ENCODE data around the gene TRIM72. TPM values are rescaled to one million over a fixed set of nuclear protein-coding genes. Genes with fewer than 3 reads are reported as not detected.

Gene TRIM72
- total RNA-seq, 4 donors from 2014 or later, result under 0.01 to 0.84 TPM; not detected in 2

GRCh38 chr16:31223044-31223443 is 9.1 kb downstream of the TRIM72 start:
- 93% methylated on average over 2 of the region's 5 CpGs for WGBS
- Histone ChIP-seq H3K9me3 (no peaks in the 10 kb centered on the region), H3K36me3 (no peaks in the 10 kb centered on the region), H3K27me3 (peaks cover 0 to 58% (median 13%) of the 10 kb centered on the region in 4 donors), H3K27ac (replicated peaks in 1 of 4) (no peak overlapping the region), H3K4me1 (no peaks in the 10 kb centered on the region), H3K4me3 (no peak overlapping the region)
- intact Hi-C loops (cut with DNase I), result no loop called here
- TF ChIP-seq EP300 (IDR thresholded peaks at IDR 0.05), result no peak
- no peak for TF ChIP-seq CTCF (IDR thresholded peaks at IDR 0.05)
- TF ChIP-seq POLR2A (IDR thresholded peaks at IDR 0.05; ENCODE audit: low read depth), result no peak
- TF ChIP-seq POLR2AphosphoS5 (IDR thresholded peaks at IDR 0.05), result no peak
- DNase-seq (ENCODE audit: extremely low spot score), result no peak

GRCh38 chr16:31224092-31224955 is 10.4 kb downstream of the TRIM72 start:
- peaks cover 0 to 45% (median 4%) of the 10 kb centered on the region in 4 donors for H3K27me3 ChIP-seq
- H3K9me3 ChIP-seq, result no peaks in the 10 kb centered on the region
- no peak overlapping the region for H3K4me3 ChIP-seq
- no peak overlapping the region for H3K27ac ChIP-seq (replicated peaks in 1 of 4)
- peaks cover 0 to 2% (median 0%) of the 10 kb centered on the region in 4 donors for H3K4me1 ChIP-seq
- H3K36me3 ChIP-seq, result no peaks in the 10 kb centered on the region
- intact Hi-C loops (cut with DNase I), result no loop called here
- no peak for DNase-seq (ENCODE audit: extremely low spot score)
- TF ChIP-seq CTCF (IDR thresholded peaks at IDR 0.05) (no peak), EP300 (IDR thresholded peaks at IDR 0.05) (no peak), POLR2A (IDR thresholded peaks at IDR 0.05; ENCODE audit: low read depth) (no peak), POLR2AphosphoS5 (IDR thresholded peaks at IDR 0.05) (no peak)
- WGBS, result 90% methylated on average over 30 of the region's 80 CpGs

- 90% methylated on average over 3 of the region's 3 CpGs for WGBS
- DNase-seq (ENCODE audit: extremely low spot score), result no peak
- TF ChIP-seq EP300 (IDR thresholded peaks at IDR 0.05), result no peak
- TF ChIP-seq CTCF (IDR thresholded peaks at IDR 0.05), result no peak
- TF ChIP-seq POLR2AphosphoS5 (IDR thresholded peaks at IDR 0.05), result no peak
- TF ChIP-seq POLR2A (IDR thresholded peaks at IDR 0.05; ENCODE audit: low read depth), result no peak
These were observed 11.3 kb downstream of the TRIM72 start for GRCh38 chr16:31225193-31225592.

GRCh38 chr16:31228206-31228605 is 14.3 kb downstream of the TRIM72 start:
- intact Hi-C loops (cut with DNase I), result no loop called here
- H3K27ac ChIP-seq (replicated peaks in 1 of 4), result no peak overlapping the region
- 92% methylated on average over 4 of the region's 4 CpGs for WGBS
- H3K36me3 ChIP-seq, result no peaks in the 10 kb centered on the region
- DNase-seq (ENCODE audit: extremely low spot score), result no peak
- H3K9me3 ChIP-seq, result no peaks in the 10 kb centered on the region
- H3K4me3 ChIP-seq, result no peak overlapping the region
- H3K4me1 ChIP-seq, result peaks cover 0 to 5% (median 0%) of the 10 kb centered on the region in 4 donors
- TF ChIP-seq POLR2A (IDR thresholded peaks at IDR 0.05; ENCODE audit: low read depth) (no peak), EP300 (IDR thresholded peaks at IDR 0.05) (no peak), POLR2AphosphoS5 (IDR thresholded peaks at IDR 0.05) (no peak), CTCF (IDR thresholded peaks at IDR 0.05) (no peak)
- H3K27me3 ChIP-seq, result peaks cover 0 to 16% (median 0%) of the 10 kb centered on the region in 4 donors

More at GRCh38 chr16:31225193-31225592, 11.3 kb downstream of the TRIM72 start:
- H3K27ac ChIP-seq (replicated peaks in 1 of 4), result no peak overlapping the region
- H3K4me1 ChIP-seq, result peaks cover 0 to 5% (median 0%) of the 10 kb centered on the region in 4 donors
- H3K27me3 ChIP-seq, result peaks cover 0 to 39% (median 0%) of the 10 kb centered on the region in 4 donors
- intact Hi-C loops (cut with DNase I), result no loop called here
- H3K4me3 ChIP-seq, result no peak overlapping the region
- H3K36me3 ChIP-seq, result no peaks in the 10 kb centered on the region
- no peaks in the 10 kb centered on the region for H3K9me3 ChIP-seq
